Mammary epithelial cell (primary cell): ENCODE results near the gene USP6.

Experiments used
- CTCF ChIP-seq, 2 donors: IDR thresholded peaks in 1 of 2; conservative IDR thresholded peaks in 1 of 2; 2 replicates each; pipeline ENCODE4 v1.5.1; 2011 to 2012; ENCODE audit warnings: inconsistent platforms in 2 of 2, low read length in 2 of 2, mild to moderate bottlenecking in 2 of 2, control low read depth in 1 of 2, low read depth in 1 of 2; ENCODE audit not compliant: insufficient read depth in 1 of 2; ENCODE audit errors: extremely low read depth in 1 of 2
- EZH2 ChIP-seq: IDR thresholded peaks from 2 replicates; pipeline ENCODE4 v1.6.1; 2012; ENCODE audit warnings: low read length, inconsistent platforms, borderline replicate concordance

GRCh38 chr17:5068236-5068635, 47.6 kb upstream of the USP6 start:
- TF ChIP-seq CTCF (conservative IDR thresholded peaks at IDR 0.05 in 1 of 2, IDR thresholded peaks at IDR 0.05 in 1 of 2; ENCODE audit: extremely low read depth in 1 of 2, insufficient read depth in 1 of 2, low read depth in 1 of 2, low read length in 2 of 2): no peak
- TF ChIP-seq EZH2: no peak
